ENCODE results near the gene HMGB2. TPM values are rescaled to one million over a fixed set of nuclear protein-coding genes. Genes with fewer than 3 reads are reported as not detected.

Gene HMGB2
- total RNA-seq, 1 donor from 2014 or later, result 98.4 TPM

- Mint-ChIP-seq H3K4me1 (peaks cover 12% of the 10 kb centered on the region), H3K27me3 (ENCODE audit: low read depth) (no peaks in the 10 kb centered on the region), H3K4me3 (no peak overlapping the region), H3K9me3 (no peaks in the 10 kb centered on the region), H3K27ac (no peak overlapping the region), H3K36me3 (peaks cover 5% of the 10 kb centered on the region)
- TF ChIP-seq, protein P1, sequence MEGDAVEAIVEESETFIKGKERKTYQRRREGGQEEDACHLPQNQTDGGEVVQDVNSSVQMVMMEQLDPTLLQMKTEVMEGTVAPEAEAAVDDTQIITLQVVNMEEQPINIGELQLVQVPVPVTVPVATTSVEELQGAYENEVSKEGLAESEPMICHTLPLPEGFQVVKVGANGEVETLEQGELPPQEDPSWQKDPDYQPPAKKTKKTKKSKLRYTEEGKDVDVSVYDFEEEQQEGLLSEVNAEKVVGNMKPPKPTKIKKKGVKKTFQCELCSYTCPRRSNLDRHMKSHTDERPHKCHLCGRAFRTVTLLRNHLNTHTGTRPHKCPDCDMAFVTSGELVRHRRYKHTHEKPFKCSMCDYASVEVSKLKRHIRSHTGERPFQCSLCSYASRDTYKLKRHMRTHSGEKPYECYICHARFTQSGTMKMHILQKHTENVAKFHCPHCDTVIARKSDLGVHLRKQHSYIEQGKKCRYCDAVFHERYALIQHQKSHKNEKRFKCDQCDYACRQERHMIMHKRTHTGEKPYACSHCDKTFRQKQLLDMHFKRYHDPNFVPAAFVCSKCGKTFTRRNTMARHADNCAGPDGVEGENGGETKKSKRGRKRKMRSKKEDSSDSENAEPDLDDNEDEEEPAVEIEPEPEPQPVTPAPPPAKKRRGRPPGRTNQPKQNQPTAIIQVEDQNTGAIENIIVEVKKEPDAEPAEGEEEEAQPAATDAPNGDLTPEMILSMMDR (IDR thresholded peaks at IDR 0.05; ENCODE audit: unreplicated experiment), result no peak
- DNase-seq (ENCODE audit: low spot score in 2 of 2, unreplicated experiment in 2 of 2), result no peak
Measured at GRCh38 chr4:173374588-173374987, 40.4 kb upstream of the HMGB2 start.

DNA sequence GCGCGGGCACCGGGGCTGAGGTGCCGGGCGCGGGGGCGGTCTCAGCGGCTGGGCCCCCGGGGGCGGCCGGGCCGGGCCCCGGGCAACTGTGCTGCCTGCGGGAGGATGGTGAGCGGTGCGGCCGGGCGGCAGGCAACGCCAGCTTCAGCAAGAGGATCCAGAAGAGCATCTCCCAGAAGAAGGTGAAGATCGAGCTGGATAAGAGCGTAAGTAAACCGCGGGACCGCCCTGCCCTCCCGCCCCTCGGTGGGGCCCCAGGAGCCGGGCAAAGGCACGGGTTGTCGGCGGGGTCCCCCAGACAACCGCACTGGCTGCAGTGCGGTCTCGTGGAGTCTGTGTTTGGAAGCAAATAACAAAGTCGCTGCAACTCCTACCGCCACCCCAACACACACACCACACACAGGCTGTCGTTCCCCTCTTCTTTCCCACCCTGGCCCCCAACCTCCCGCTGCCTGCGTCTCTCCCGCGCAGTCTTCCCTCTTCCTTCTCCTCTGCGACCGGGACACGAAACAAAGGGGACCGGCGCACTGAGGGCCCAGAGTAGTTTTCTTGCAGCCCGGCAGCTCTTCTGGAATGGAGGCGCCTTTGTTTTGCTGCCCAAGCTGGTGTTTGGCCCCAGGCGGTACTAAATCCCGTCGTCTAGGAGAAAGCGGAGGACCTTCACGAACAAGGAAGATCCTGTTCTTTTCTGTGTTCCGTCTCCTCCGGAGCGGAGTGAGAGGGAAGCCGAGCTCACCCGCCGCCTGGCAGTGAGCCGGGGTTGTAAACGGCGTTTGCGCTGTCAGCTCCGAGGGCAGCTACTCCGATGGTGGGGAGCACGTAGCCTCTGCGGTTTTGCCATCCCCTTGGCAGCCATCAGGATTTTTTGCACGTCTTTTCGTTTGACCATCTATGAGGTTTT lies 37.4 kb upstream of the HMGB2 start:
- Mint-ChIP-seq H3K4me1 (peaks cover 23% of the 10 kb centered on the region), H3K9me3 (no peaks in the 10 kb centered on the region), H3K27me3 (ENCODE audit: low read depth) (no peaks in the 10 kb centered on the region), H3K27ac (peak overlapping the region; percentile 99), H3K36me3 (peaks cover 5% of the 10 kb centered on the region), H3K4me3 (peak overlapping the region; percentile 98)
- peak; percentile 34 to 72 for DNase-seq (ENCODE audit: low spot score in 2 of 2, unreplicated experiment in 2 of 2)
- TF ChIP-seq, protein P1 (IDR thresholded peaks at IDR 0.05; ENCODE audit: unreplicated experiment), result no peak

DNA sequence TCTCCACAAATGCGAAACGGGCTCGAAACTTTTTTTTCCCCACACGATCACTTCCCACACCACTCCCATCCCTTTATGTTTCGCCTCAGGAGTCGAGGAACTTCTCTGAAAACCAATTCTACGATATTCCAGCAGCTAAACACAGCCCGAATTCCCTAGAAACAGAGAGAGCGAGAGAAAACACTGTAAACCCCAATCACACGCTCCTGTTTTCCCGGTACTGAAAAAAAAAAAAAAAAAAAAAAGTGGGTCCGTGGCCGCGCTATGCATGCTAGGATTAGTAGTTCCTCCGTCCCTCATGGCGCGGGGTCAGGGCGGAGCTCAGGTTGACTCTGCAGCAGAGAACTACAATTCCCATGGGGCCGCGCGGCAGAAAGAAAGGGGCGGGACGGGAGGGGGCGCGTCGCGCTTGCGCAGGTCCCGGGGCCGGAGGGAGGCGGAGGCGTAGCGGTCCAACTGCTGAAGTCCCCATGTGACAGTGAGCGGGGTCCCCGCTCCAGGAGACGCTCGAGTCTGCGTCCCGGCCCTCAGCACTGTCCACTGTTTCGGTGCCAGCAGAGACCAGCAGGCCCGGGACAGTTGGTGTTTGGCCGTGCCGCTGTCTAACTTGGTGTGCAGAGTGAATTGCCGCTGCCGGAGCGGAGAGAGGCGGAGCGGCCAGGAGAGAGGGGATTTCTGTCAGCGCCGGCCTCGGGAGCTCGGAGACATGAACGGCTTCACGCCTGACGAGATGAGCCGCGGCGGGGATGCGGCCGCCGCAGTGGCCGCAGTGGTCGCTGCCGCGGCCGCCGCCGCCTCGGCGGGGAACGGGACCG lies 36.5 kb upstream of the HMGB2 start, which contains the start of gene SAP30:
Gene SAP30, plus strand, starts transcription at position 478 of the 815 bp plus-strand sequence. Its CDS starts 229 bp downstream, at position 707.
- TF ChIP-seq, protein P1 (IDR thresholded peaks at IDR 0.05; ENCODE audit: unreplicated experiment), result no peak
- Mint-ChIP-seq H3K27me3 (ENCODE audit: low read depth) (no peaks in the 10 kb centered on the region), H3K36me3 (peaks cover 1% of the 10 kb centered on the region), H3K9me3 (no peaks in the 10 kb centered on the region), H3K4me1 (peaks cover 23% of the 10 kb centered on the region), H3K4me3 (peak within 1 kb of the TSS; percentile 100), H3K27ac (peak within 1 kb of the TSS; percentile 100)
- DNase-seq (ENCODE audit: low spot score in 2 of 2, unreplicated experiment in 2 of 2), result peak; percentile 95 to 98

DNA sequence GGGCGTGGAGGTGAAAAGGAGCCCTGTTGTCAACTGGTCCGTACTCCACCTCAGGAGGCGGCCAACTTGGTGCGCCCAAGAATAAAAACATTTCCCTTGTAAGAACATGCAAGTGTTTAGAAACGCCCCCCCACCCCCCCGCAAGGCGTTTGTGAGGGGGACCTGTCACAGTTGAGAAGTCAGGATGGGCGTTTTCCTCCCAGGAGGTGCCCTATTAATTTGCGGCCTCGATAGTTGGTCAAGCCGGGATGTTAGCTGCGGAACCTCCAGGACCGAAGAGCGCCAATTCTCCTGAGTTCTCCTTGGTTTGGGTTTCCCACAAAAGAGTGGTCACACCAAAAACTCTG lies 35.9 kb upstream of the HMGB2 start:
- peak overlapping the region; percentile 100 for H3K27ac Mint-ChIP-seq
- peaks cover 1% of the 10 kb centered on the region for H3K36me3 Mint-ChIP-seq
- TF ChIP-seq, protein P1 (IDR thresholded peaks at IDR 0.05; ENCODE audit: unreplicated experiment), result no peak
- peaks cover 23% of the 10 kb centered on the region for H3K4me1 Mint-ChIP-seq
- peak in 1 of 2 experiments; percentile 58 for DNase-seq (ENCODE audit: low spot score in 2 of 2, unreplicated experiment in 2 of 2)
- H3K9me3 Mint-ChIP-seq, result no peaks in the 10 kb centered on the region
- H3K4me3 Mint-ChIP-seq, result peak overlapping the region; percentile 100
- no peaks in the 10 kb centered on the region for H3K27me3 Mint-ChIP-seq (ENCODE audit: low read depth)

GRCh38 chr4:173367946-173368345 lies 33.8 kb upstream of the HMGB2 start:
- TF ChIP-seq, protein P1 (IDR thresholded peaks at IDR 0.05; ENCODE audit: unreplicated experiment), result no peak
- no peak overlapping the region for H3K27ac Mint-ChIP-seq
- no peak for DNase-seq (ENCODE audit: low spot score in 2 of 2, unreplicated experiment in 2 of 2)
- H3K27me3 Mint-ChIP-seq (ENCODE audit: low read depth), result no peaks in the 10 kb centered on the region
- H3K36me3 Mint-ChIP-seq, result no peaks in the 10 kb centered on the region
- peak overlapping the region; percentile 46 for H3K4me3 Mint-ChIP-seq
- no peaks in the 10 kb centered on the region for H3K9me3 Mint-ChIP-seq
- peaks cover 18% of the 10 kb centered on the region for H3K4me1 Mint-ChIP-seq

All from mesothelial cell of epicardium (in vitro differentiated cells).